Measurements from ENCODE around the gene ZBTB45. TPM values are rescaled to one million over a fixed set of nuclear protein-coding genes. Genes with fewer than 3 reads are reported as not detected.

ZBTB45 gene
- total and polyA plus RNA-seq, 9 of the 15 experiments (the other 6 are each of a cell fraction or from before 2014, with no cell fraction given), result 0.08 to 16.1 (median 1.8) TPM

DNA sequence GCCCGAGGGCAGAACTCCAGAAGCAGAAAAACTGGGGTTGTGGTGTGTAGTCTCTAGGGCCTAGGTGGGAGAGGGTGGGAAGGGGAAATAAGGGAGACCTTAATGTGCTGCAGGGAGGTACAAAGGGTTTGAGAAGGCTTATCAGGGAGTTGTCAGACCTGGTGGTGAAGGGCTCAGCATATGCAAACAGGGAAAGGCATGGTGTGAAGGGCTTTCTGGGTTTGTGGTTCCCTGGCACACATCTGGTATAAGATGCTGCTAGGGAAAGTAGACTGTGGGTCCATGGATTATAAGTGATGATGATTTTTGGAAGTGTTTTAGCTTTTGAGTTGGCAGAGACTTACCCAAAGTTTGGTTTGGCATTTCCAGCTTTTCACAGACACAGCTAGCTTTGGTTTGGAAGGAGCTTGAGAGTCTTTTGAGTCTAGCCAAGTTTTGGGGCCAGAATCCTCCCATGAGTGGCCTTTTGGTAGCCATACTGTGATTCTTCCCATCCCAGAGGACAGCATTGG lies 26.5 kb upstream of the ZBTB45 start:
- Histone ChIP-seq H3K4me3 (peak overlapping the region; percentile 100), H3K27ac (ENCODE audit: extremely low read depth, low read depth, low read length) (peak overlapping the region; percentile 88), H3K9ac (ENCODE audit: insufficient read depth in 1 of 2, low read depth in 2 of 2, low read length in 2 of 2) (peak overlapping the region; percentile 88 to 98), H3K4me2 (ENCODE audit: insufficient read depth, low read length) (peak overlapping the region; percentile 89), H3K4me1 (replicated peaks in 1 of 2; ENCODE audit: control insufficient read depth in 2 of 2, insufficient read depth in 2 of 2, low read length in 2 of 2) (peaks cover 13 to 42% of the 10 kb centered on the region in 2 experiments; a peak in 4 of 5 replicates), H4K20me1 (replicated peaks; ENCODE audit: control insufficient read depth, insufficient read depth, low read length) (peaks cover 44% of the 10 kb centered on the region), H3K9me3 (replicated peaks; ENCODE audit: control insufficient read depth, insufficient read depth, low read depth, low read length) (no peaks in the 10 kb centered on the region), H3K36me3 (ENCODE audit: control insufficient read depth, insufficient read depth, low read length) (peaks cover 62% of the 10 kb centered on the region), H3K9me1 (ENCODE audit: control insufficient read depth, insufficient read depth, low read length) (peaks cover 8% of the 10 kb centered on the region), H3K27me3 (ENCODE audit: control insufficient read depth in 2 of 2, insufficient read depth in 2 of 2, low read length in 2 of 2) (no peaks in the 10 kb centered on the region), H3K79me2 (ENCODE audit: control insufficient read depth, insufficient read depth, low read length) (peaks cover 49% of the 10 kb centered on the region), H2AFZ (ENCODE audit: low read depth, low read length) (no peak overlapping the region)
- DNase-seq (ENCODE audit: extremely low read depth in 1 of 4, low spot score in 3 of 4) (peak in 1 of 4 experiments; percentile 27), ATAC-seq (no peak), FAIRE-seq (no peak)
- CTCF ChIA-PET (ENCODE audit: low intra/inter-chr PET ratio), result no interaction called here
- intact Hi-C loops (cut with micrococcal nuclease) (no loop called here), in situ Hi-C loops (cut with MboI) (no loop called here)
- POLR2A ChIA-PET, result interaction anchor here (0.6 to 3.9 kb wide), 4 partner anchors 8 to 26 kb away, joined by 3 to 48 read pairs (median 10); partner anchors contain the start of genes CHMP2A, UBE2M and ZBTB45
- BruUV-seq (replicated peaks), result TSS peak; percentile 51
- WGBS (ENCODE audit: insufficient coverage, low coverage, missing lambda C conversion rate), result 0% methylated on average over 1 of the region's 1 CpG
- TF ChIP-seq CCNT2 (IDR thresholded peaks at IDR 0.05; ENCODE audit: borderline replicate concordance, extremely low read depth, insufficient read length, low read depth, low read length) (no peak), ETS2 (tag; IDR thresholded peaks at IDR 0.05; ENCODE audit: borderline replicate concordance, poor library complexity, severe bottlenecking) (no peak), MCM5 (IDR thresholded peaks at IDR 0.05; ENCODE audit: low read depth) (no peak), POLR2G (IDR thresholded peaks at IDR 0.05; ENCODE audit: low read depth, low read length) (no peak), TOE1 (IDR thresholded peaks at IDR 0.05; ENCODE audit: borderline replicate concordance) (no peak), TOE1 (CRISPR knock-in tag; IDR thresholded peaks at IDR 0.05; ENCODE audit: borderline replicate concordance, low read depth) (no peak), HDAC8 (tag; IDR thresholded peaks at IDR 0.05) (no peak), ZC3H4 (CRISPR knock-in tag; IDR thresholded peaks at IDR 0.05; ENCODE audit: borderline replicate concordance) (peak; percentile 57; the same call in 1 of the 2 replicates)
- TF ChIP-seq, protein P1, sequence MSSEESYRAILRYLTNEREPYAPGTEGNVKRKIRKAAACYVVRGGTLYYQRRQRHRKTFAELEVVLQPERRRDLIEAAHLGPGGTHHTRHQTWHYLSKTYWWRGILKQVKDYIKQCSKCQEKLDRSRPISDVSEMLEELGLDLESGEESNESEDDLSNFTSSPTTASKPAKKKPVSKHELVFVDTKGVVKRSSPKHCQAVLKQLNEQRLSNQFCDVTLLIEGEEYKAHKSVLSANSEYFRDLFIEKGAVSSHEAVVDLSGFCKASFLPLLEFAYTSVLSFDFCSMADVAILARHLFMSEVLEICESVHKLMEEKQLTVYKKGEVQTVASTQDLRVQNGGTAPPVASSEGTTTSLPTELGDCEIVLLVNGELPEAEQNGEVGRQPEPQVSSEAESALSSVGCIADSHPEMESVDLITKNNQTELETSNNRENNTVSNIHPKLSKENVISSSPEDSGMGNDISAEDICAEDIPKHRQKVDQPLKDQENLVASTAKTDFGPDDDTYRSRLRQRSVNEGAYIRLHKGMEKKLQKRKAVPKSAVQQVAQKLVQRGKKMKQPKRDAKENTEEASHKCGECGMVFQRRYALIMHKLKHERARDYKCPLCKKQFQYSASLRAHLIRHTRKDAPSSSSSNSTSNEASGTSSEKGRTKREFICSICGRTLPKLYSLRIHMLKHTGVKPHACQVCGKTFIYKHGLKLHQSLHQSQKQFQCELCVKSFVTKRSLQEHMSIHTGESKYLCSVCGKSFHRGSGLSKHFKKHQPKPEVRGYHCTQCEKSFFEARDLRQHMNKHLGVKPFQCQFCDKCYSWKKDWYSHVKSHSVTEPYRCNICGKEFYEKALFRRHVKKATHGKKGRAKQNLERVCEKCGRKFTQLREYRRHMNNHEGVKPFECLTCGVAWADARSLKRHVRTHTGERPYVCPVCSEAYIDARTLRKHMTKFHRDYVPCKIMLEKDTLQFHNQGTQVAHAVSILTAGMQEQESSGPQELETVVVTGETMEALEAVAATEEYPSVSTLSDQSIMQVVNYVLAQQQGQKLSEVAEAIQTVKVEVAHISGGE (CRISPR knock-in tag; IDR thresholded peaks at IDR 0.05), result no peak
- TF ChIP-seq, protein P2, sequence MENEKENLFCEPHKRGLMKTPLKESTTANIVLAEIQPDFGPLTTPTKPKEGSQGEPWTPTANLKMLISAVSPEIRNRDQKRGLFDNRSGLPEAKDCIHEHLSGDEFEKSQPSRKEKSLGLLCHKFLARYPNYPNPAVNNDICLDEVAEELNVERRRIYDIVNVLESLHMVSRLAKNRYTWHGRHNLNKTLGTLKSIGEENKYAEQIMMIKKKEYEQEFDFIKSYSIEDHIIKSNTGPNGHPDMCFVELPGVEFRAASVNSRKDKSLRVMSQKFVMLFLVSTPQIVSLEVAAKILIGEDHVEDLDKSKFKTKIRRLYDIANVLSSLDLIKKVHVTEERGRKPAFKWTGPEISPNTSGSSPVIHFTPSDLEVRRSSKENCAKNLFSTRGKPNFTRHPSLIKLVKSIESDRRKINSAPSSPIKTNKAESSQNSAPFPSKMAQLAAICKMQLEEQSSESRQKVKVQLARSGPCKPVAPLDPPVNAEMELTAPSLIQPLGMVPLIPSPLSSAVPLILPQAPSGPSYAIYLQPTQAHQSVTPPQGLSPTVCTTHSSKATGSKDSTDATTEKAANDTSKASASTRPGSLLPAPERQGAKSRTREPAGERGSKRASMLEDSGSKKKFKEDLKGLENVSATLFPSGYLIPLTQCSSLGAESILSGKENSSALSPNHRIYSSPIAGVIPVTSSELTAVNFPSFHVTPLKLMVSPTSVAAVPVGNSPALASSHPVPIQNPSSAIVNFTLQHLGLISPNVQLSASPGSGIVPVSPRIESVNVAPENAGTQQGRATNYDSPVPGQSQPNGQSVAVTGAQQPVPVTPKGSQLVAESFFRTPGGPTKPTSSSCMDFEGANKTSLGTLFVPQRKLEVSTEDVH (IDR thresholded peaks at IDR 0.05; ENCODE audit: low read depth, partially characterized antibody), result no peak
- TF ChIP-seq, protein P3, sequence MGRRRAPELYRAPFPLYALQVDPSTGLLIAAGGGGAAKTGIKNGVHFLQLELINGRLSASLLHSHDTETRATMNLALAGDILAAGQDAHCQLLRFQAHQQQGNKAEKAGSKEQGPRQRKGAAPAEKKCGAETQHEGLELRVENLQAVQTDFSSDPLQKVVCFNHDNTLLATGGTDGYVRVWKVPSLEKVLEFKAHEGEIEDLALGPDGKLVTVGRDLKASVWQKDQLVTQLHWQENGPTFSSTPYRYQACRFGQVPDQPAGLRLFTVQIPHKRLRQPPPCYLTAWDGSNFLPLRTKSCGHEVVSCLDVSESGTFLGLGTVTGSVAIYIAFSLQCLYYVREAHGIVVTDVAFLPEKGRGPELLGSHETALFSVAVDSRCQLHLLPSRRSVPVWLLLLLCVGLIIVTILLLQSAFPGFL (CRISPR knock-in tag; IDR thresholded peaks at IDR 0.05), result 0 out of 2 replicates have a peak, but pooled peaks have one; percentile 50

All from K562 (cell line).